ENCODE measurements around the gene GTPBP6.

- TF ChIP-seq POLR2AphosphoS5 (IDR thresholded peaks at IDR 0.05) (no peak), CTCF (IDR thresholded peaks at IDR 0.05) (no peak), EP300 (IDR thresholded peaks at IDR 0.05) (no peak)
Observed at GRCh38 chrX:334331-334891, 15.8 kb upstream of the GTPBP6 start.
